ENCODE data around the gene FAM20C. TPM values are rescaled to one million over a fixed set of nuclear protein-coding genes. Genes with fewer than 3 reads are reported as not detected.
A peak's percentile ranks its signal among the peaks of the same experiment; 100 is the strongest.
"Not testable (repeated sequence)": the region's sequence is repeated elsewhere in the genome, so short reads cannot be mapped to it uniquely, and the experiment has no call there.

FAM20C gene
- total RNA-seq, 1 experiment from 2014 or later, result 48.9 TPM

DNA sequence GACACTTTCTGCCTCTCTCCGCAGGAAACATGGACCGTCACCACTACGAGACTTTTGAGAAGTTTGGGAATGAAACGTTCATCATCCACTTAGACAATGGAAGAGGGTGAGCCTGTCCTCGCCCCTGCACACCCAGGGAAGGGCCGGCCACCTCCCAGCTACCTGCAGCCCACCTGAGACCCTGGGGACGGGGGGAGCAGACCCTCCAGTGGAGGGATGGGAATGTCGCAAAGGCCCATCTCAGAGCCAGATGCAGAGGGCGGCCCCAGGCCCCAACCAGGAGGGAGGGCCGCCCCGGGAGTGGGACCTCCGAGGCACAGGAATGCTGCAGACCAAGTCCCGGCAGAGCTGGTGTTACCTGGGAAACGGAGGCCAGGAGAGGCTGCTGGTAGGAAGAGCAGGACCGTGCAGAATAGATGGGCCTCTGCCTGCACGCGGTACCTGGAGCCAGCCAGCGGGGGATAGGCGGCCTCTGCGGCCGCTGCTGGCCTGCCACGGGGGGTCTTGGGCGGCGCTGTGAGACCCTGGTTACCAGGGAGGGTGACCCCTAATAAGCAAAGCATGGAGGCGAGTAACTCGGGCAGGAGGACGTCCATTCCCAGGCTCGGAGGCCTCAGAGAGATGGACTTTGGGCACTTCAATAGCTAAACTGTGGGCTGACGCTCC is 64.7 kb downstream of the FAM20C start:
- no peak for DNase-seq (ENCODE audit: low read depth)

DNA sequence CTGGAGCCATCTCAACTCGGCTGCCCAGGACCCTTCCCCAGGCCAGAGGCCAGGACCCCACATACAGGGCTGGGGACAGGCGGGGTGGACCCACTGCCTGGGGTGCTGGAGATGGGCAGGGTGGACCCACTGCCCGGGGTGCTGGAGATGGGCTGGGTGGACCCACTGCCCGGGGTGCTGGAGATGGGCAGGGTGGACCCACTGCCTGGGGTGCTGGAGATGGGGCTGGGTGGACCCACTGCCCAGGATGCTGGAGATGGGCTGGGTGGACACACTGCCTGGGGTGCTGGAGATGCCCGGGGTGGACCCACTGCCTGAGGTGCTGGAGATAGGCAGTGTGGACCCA is 65.2 kb downstream of the FAM20C start:
- no peak for DNase-seq (ENCODE audit: low read depth)

DNA sequence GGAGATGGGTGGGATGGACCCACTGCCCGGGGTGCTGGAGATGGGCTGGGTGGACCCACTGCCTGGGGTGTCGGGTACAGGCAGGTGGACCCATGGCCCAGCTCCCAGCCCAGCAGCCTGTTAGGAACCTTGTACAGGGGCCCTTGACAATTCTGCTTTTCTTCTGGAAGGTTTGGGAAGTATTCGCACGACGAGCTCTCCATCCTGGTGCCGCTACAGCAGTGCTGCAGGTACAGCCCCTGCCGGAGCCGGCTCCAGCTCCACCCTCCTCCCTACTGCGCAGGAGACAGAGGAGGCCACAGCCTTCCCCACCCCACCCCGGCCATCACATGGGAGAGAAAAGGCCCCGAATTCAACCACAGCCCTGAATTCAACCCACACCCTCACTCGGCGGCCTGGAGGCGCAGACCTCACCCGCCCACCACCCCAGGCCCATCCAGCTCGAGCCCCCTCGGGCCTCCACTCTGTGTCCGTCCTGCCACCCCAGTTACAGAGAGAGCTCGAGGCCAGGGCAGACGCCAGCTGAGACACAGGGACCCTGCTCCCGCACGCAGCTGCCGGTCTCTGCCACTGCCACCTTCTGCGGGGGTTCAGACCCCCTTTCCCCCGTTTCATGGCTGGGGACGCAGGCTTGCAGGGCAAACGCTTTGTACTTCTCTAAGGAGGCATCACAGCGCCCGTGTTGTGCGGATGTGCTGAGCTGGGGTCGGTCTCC is 66.3 kb downstream of the FAM20C start:
- no peak for DNase-seq (ENCODE audit: low read depth)

DNA sequence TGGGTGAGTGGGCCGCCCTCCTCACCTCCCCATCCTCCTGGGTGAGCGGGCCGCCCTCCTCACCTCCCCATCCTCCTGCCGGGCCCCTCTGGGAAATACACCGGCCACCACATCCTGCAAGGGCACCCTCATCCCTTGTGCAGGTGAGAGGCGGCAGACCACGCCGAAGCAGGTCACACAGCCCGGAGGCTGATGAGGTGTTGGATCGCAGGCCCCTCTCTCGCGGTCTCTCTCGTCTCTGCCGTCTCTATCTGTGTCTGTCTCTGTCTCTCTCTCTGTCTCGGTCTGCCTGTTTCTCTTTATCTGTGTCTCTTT is 66.8 kb downstream of the FAM20C start:
- no peak for DNase-seq (ENCODE audit: low read depth)

DNA sequence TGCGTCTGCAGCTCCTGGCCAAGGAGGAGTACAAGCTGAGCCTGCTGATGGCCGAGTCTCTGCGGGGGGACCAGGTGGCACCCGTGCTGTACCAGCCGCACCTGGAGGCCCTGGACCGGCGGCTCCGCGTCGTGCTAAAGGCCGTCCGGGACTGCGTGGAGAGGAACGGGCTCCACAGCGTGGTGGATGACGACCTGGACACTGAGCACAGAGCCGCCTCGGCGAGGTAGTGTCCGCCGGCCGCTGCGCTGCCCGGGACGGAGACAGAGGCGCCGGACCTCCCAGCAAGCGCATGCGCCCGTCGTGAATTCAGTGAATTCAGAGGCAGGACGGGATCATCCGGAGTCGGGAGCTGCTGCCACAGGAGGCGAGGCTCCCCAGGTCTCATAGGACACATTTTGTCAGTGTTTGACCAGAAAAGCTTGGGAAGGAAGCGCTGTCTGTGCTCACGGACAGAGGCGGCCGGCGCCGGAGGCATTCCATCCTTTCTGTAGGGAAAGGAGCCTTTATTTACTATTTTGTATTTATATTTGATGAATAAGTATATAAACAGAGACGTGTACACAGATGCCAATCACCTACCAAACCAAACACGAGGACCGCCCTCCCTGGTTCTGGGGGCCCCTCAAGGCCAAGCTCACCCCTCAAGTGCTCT is 67.5 kb downstream of the FAM20C start:
- no peak for DNase-seq (ENCODE audit: low read depth)

DNA sequence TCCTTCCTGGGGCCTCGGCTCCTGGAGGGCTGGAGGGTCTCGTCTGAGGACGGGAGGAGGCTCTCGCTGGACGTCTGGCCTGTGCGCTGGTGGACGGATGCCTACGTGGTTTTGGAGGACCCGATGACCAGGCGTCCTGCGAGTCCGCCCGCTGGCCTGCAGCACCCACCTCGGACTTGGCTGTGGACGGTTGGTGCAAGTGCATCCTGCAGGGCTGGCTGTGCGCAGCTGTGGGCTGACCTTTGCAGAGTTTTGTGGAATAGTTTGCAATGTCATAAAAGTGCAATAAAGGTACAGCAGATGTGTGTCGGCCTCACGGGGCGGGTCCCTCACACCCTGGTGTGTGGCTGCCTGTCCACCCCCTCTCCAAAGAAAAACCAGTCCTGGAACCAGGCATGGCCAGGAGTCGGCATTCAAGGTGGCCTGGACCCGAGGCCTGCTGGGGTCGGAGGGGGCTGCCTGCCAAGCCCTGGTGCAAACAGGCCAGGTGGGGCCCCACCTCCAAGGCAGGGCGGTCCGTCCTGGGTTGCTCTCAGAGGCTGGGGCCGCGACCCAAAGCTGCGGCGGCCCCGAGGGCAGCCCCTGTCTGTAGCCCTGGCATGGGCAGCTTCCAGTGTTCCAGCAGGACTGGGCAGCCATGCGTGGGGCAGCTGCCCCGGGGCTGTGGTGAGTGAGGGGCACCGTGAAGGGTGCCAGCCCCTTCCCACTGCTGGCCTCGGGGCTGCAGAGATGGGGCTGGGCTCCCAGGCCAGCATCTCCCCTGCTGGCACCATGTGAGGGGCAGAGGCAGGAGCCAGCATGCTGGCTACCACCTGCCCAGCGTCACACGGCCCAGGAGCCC is 68.3 kb downstream of the FAM20C start:
- no peak for DNase-seq (ENCODE audit: low read depth)

DNA sequence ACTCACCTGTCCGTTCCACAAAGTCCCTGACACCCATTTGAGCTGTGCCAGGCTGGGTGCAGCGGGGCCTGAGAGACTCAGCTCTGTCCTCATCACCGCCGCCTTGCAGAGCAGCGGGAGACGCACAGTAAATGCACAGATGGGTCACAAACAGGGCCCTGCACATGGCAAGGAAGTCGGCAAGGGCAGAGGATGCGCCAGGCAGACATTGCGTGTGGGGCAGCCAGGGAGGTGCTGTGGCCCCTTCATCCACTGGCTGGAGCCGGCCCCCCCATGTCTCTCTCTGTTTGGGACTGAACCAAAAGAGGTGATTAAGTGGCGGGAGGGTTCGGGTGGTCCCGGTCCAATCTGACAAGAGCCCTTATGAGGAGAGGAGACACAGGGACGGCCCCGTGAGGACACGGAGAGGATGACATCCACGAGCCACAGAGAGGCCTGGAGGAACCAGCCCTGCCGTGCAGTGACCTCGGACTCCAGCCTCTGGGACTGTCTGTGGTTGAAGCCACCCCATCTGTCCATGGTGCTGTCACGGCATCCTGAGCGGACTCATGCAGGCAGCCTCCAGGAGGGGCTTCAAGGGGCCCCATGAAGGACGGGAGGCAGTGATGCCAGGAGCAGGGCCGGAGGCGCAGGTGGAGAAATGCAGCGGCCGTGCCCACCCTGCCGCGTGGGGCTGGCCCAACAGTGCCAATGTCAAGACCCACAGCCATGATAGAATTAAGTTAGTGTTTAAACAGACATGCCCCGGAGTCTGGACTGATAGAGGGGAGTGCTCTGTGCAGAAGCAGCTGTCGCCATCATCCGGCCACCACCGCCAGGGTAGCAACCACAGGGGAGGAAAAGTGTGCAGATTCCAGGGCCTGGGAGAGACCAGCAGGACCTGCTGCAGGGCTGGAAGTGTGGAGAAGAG is 69.2 kb downstream of the FAM20C start:
- no peak for DNase-seq (ENCODE audit: low read depth)

DNA sequence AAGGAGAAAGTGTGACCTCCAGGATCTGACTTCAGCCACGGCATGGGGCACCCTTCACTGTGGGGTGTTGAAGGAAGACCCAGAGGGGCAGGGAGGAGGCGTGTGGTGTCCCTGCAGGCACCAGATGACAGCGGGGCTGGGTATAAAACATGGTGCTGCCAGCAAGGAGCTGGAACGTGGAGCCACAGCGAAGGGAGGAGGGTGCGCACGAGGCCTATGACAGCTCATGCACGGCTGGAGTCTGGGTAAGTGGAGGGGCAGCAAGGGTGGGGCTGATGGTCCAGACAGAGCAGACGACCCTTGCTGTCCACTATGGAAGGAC is 69.8 kb downstream of the FAM20C start:
- no peak for DNase-seq (ENCODE audit: low read depth)

DNA sequence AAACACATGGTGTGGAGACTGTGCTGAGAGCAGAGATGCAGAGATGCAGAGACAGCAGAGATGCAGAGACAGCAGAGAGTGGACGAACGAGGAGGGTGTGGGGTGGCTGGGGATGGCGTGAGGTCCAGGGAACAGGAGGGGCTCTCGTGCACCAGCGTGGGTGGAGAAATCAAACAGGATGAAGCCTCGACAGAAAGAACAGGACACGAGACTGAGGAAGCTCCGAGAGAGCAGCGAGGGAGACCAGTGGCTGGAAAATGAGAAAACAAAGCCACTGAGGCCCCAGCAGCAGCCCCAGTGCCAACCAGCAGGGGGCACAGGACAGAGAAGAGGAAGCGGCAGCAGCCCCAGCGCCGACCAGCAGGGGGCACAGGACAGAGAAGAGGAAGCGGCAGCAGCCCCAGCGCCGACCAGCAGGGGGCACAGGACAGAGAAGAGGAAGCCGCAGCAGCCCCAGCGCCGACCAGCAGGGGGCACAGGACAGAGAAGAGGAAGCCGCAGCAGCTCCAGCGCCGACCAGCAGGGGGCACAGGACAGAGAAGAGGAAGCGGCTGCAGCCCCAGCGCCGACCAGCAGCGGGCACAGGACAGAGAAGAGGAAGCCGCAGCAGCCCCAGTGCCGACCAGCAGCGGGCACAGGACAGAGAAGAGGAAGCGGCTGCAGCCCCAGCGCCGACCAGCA is 70.4 kb downstream of the FAM20C start:
- DNase-seq (ENCODE audit: low read depth), result not testable (repeated sequence)

DNA sequence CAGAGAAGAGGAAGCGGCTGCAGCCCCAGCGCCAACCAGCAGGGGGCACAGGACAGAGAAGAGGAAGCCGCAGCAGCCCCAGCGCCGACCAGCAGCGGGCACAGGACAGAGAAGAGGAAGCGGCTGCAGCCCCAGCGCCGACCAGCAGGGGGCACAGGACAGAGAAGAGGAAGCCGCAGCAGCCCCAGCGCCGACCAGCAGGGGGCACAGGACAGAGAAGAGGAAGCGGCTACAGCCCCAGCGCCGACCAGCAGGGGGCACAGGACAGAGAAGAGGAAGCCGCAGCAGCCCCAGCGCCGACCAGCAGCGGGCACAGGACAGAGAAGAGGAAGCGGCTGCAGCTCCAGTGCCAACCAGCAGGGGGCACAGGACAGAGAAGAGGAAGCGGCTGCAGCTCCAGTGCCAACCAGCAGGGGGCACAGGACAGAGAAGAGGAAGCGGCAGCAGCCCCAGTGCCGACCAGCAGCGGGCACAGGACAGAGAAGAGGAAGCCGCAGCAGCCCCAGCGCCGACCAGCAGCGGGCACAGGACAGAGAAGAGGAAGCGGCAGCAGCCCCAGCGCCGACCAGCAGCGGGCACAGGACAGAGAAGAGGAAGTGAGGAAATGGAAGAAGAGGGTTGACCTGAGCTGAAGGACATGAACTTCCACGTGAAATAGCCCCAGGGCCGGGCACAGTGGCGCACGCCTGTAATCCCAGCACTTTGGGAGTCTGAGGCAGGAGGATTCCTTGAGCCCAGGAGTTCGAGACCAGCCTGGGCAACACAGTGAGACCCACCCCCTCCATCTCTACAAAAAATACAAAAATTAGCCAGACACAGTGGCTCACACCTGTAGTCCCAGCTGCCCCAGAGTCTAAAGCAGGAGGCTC is 71.3 kb downstream of the FAM20C start:
- not testable (repeated sequence) for DNase-seq (ENCODE audit: low read depth)

DNA sequence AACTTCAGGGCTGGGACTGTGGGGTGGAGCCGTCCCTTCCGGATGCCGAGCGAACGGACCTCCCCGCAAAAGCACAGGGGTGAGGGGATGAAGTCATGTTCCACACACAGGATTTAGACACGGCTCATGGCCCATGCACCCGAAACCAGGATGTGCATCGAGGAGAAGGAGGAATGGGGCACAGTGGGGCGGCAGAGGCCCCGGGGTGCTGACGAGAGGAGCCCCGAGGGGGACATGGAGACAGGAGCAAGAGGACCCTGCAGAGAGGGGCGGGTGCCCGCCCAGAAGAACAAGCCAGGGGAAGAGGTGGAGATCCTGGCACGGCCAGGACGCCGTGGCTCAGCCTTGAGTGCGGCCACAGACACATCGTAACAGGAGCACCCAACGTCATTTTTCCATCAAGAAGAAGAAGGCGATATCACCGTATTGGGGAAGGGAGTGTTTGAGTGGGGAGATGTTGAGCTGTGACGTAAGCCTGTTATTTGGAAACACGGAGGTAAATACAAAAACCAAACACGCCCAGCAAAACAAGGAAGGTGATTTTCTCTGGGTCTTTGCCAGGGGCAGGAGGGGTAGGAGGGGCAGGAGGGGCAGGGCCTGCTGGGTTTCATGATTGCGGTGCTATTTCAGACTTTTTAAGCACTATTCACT is 72.3 kb downstream of the FAM20C start:
- DNase-seq (ENCODE audit: low read depth), result no peak

DNA sequence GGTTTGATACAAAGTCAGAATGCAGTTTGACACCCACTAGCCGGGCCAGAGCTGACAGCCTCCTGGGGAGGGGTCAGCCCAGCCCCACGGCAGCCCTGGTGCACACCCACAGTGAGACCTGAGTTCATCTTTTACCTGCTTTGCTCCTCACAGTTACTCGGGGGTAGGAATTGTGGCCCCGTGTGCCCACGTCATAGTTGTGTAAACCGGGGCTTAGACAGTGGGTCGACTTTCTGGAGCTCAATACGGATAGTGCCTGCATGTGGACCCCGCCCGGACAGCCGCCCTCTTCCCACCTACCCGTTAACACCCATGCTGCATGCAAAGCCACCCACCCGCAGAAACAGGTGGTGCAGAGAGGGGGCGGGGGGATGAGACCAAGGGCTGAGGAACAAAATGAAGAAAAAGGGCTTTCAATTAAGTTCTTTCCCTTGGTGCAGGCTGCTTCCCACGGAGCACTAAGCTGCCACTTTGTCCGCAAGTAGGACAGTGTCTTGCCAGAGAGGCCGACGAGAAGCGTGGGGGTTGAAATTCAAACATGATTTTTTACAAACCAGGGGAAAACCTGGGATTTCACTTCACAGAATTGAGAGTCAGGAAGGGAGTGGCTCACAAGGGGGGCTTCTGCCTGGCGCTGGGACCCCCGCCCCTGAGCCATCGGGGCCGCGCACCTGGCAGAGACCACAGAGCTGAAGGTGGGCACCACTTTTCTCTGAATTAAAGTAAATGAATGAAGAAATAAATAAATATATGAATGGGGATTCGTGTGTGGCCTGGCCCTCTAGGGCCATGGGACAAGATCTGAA is 73.0 kb downstream of the FAM20C start:
- no peak for DNase-seq (ENCODE audit: low read depth)

DNA sequence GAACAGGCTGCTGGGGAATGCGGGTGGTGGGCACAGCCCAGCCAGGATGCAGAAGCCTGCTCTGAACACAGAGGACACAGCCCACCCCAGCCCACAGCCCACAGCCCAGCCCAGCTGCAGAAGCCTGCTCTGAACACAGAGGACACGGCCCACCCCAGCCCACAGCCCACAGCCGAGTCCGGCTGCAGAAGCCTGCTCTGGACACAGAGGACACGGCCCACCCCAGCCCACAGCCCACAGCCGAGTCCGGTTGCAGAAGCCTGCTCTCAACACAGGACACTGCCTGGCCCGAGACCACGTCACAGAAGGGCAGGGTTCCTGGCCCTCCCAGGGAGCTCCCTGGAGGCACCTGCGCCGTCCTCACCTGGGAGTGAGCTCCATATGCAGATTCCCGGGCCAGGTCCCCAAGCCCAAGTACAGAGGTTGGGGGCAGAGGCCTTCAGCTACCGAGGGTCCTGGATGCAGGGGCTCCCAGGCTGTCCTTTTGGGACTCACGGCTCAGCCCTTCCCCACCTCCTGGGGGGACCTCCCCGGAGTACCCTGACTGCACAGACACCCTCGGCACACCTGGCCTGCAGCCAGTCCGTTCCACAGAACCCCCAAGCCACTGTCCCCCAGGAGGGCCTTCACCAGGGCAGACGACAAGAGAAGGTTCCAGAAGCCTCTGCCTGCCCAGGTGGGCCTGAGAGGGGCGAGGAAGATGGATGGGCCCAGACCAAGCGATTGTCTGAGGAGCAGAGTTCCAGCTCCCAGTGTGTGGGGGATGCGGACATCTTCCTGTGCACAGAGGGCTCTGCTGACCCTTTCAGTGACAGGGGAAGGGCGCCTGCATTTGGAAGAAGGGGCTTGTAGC is 73.9 kb downstream of the FAM20C start:
- DNase-seq (ENCODE audit: low read depth), result no peak

DNA sequence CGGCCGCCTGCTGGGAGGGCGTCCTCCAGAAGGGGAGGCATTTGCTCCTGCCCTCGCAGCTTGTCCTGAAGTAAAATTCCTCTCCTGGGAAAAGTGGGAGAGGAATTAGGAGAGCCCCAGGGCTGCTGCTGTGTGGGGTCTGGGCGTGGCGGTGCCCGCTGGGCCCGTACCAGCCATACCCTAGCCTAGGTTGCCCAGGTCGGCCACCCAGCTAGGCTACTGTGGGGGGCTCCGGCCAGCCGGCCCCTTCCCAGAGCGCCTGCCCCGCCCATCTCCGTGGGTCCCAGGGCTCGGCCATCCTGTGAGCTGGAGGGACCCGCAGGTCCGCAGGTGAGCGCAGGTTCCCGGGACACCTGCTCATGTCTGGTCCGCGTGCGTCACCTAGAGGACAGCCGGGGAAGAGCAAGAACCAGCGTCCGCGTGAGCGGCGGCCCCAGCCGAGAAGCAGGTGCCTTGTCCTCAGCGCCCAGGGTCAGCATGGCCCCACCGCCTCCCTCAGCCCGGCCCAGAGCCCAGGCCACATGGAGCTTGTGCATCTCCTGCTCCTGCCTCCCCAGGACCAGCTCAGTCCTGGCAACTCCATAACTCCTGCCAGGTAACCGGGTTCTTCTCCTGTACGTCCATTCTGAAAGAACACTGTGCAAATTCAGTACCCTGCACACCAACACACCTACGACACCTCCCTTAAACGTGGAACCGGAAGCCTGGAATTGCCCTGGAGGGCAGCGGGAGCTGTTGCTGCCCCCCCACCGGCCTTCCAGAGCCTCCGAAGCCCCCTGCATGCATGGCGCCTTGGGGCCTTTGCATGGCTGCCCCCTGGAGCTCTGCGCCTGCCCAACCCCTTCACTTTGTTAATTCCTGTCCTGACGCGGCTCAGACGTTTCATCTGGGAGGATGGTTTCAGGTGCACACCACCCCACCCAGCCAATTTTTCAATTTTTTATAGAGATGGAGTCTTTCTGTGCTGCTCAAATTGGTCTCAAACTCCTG is 74.8 kb downstream of the FAM20C start:
- peak; percentile 68 for DNase-seq (ENCODE audit: low read depth)

DNA sequence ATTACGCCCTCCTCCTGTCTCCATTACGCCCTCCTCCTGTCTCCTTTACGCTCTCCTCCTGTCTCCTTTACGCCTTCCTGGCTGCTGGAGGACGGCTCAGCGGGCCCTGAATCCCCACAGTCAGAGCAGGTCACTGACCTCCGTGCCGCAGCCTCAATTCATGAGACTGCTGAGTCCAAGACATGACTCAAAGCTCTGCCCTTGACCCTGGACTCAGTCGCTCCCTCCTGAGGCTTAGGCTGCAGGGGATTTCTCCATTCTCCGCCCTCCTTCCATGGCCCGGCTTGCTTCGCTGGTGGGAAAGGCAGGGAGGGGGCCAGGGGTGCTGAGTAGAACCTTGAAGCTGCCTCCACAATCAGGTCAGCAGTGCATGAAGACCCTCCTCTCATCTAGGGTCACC is 76.6 kb downstream of the FAM20C start:
- DNase-seq (ENCODE audit: low read depth), result no peak

DNA sequence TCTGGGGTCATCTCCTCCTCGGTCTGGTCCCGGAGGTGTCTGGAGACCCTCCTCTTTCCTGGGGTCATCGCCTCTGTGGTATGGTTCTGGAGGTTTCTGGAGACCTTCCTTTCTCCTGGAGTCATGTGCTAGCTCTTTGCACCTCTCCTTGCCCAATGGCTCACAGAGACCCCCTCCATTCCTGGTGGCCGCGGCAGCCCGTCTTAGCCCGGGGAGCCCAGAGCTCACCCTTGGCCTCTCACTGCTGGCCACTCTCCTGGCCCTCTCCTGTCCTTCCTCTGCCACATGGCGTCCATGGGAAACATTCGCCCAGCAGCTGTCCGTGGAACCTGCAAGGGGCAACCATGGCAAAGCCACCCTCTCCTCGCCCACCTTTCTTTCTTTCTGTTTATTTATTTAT is 77.3 kb downstream of the FAM20C start:
- DNase-seq (ENCODE audit: low read depth), result no peak
